ENCODE measurements around the gene ST8SIA4.

GRCh38 chr5:100852051-100852450, 51.0 kb downstream of the ST8SIA4 start:
- TF ChIP-seq ARNTL (CRISPR knock-in tag; IDR thresholded peaks at IDR 0.05; ENCODE audit: borderline replicate concordance, low read depth) (no peak), RARB (CRISPR knock-in tag; IDR thresholded peaks at IDR 0.05) (no peak), ZNF8 (CRISPR knock-in tag; IDR thresholded peaks at IDR 0.05) (no peak), ZFP30 (CRISPR knock-in tag; IDR thresholded peaks at IDR 0.05) (no peak), ESRRG (CRISPR knock-in tag; IDR thresholded peaks at IDR 0.05) (no peak), CREB5 (CRISPR knock-in tag; IDR thresholded peaks at IDR 0.05; ENCODE audit: low read depth) (no peak), PPARA (CRISPR knock-in tag; IDR thresholded peaks at IDR 0.05; ENCODE audit: borderline replicate concordance) (no peak), ZNF565 (CRISPR knock-in tag; conservative IDR thresholded peaks at IDR 0.05; ENCODE audit: low read depth) (no peak), ZC3H10 (CRISPR knock-in tag; IDR thresholded peaks at IDR 0.05) (no peak), TCF4 (CRISPR knock-in tag; IDR thresholded peaks at IDR 0.05; ENCODE audit: borderline replicate concordance) (no peak), ZNF70 (CRISPR knock-in tag; IDR thresholded peaks at IDR 0.05) (no peak)
- TF ChIP-seq, protein P1, sequence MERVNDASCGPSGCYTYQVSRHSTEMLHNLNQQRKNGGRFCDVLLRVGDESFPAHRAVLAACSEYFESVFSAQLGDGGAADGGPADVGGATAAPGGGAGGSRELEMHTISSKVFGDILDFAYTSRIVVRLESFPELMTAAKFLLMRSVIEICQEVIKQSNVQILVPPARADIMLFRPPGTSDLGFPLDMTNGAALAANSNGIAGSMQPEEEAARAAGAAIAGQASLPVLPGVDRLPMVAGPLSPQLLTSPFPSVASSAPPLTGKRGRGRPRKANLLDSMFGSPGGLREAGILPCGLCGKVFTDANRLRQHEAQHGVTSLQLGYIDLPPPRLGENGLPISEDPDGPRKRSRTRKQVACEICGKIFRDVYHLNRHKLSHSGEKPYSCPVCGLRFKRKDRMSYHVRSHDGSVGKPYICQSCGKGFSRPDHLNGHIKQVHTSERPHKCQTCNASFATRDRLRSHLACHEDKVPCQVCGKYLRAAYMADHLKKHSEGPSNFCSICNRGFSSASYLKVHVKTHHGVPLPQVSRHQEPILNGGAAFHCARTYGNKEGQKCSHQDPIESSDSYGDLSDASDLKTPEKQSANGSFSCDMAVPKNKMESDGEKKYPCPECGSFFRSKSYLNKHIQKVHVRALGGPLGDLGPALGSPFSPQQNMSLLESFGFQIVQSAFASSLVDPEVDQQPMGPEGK (CRISPR knock-in tag; IDR thresholded peaks at IDR 0.05; ENCODE audit: borderline replicate concordance), result no peak
- TF ChIP-seq, protein P2, sequence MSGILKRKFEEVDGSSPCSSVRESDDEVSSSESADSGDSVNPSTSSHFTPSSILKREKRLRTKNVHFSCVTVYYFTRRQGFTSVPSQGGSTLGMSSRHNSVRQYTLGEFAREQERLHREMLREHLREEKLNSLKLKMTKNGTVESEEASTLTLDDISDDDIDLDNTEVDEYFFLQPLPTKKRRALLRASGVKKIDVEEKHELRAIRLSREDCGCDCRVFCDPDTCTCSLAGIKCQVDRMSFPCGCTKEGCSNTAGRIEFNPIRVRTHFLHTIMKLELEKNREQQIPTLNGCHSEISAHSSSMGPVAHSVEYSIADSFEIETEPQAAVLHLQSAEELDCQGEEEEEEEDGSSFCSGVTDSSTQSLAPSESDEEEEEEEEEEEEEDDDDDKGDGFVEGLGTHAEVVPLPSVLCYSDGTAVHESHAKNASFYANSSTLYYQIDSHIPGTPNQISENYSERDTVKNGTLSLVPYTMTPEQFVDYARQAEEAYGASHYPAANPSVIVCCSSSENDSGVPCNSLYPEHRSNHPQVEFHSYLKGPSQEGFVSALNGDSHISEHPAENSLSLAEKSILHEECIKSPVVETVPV (CRISPR knock-in tag; IDR thresholded peaks at IDR 0.05), result no peak

All from SK-N-SH treated with all-trans-retinoic acid at 6 μM for 48 hours (cell line).